Measurements from ENCODE around the gene TENM3.
A peak's percentile ranks its signal among the peaks of the same experiment; 100 is the strongest.

Gene TENM3

DNA sequence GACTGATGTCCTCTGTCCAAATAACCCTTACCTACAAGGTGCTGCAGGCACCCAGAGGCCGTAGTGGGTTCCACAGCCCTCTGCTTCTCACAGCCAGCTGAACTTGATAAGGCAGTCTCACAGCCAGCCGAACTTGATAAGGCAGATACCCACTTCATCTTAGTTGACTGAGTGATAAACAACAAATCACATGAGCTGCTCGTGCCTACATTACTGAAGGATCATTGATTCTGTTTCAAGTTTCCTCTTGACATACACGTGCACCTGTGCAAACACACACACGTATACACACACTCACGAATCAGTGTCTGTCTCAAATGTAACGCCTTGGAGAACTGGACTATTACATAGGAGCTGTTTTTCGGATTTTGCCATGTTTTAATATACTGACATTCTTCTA is 397.7 kb downstream of the TENM3 start (continued):
- no peak for TF ChIP-seq TCF4 (CRISPR knock-in tag; IDR thresholded peaks at IDR 0.05; ENCODE audit: borderline replicate concordance)

DNA sequence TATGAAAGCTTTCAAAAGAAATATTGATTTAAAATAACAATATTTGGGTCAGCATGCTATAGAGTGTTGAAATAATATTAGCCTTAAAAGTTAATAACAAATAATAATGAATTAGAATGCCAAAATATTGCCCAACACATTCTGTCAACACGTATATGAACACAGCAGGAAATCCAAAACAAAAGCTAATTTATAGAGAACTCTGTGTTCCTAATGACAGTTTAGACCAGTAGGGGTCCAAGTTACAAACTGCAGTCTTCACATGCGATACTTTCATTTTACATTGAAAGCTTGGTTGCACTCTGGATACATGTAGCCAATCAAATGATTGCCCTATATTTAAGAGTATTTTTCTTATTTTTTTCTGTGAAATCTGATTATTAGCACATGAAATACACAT is 399.6 kb downstream of the TENM3 start:
- TF ChIP-seq TCF4 (CRISPR knock-in tag; IDR thresholded peaks at IDR 0.05; ENCODE audit: borderline replicate concordance): no peak
- TF ChIP-seq ZNF565 (CRISPR knock-in tag; conservative IDR thresholded peaks at IDR 0.05; ENCODE audit: low read depth): no peak
- TF ChIP-seq, protein P1, sequence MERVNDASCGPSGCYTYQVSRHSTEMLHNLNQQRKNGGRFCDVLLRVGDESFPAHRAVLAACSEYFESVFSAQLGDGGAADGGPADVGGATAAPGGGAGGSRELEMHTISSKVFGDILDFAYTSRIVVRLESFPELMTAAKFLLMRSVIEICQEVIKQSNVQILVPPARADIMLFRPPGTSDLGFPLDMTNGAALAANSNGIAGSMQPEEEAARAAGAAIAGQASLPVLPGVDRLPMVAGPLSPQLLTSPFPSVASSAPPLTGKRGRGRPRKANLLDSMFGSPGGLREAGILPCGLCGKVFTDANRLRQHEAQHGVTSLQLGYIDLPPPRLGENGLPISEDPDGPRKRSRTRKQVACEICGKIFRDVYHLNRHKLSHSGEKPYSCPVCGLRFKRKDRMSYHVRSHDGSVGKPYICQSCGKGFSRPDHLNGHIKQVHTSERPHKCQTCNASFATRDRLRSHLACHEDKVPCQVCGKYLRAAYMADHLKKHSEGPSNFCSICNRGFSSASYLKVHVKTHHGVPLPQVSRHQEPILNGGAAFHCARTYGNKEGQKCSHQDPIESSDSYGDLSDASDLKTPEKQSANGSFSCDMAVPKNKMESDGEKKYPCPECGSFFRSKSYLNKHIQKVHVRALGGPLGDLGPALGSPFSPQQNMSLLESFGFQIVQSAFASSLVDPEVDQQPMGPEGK (CRISPR knock-in tag; IDR thresholded peaks at IDR 0.05; ENCODE audit: borderline replicate concordance): no peak
- TF ChIP-seq ISL1 (CRISPR knock-in tag; IDR thresholded peaks at IDR 0.05): no peak
- TF ChIP-seq ZFP30 (CRISPR knock-in tag; IDR thresholded peaks at IDR 0.05): no peak
- TF ChIP-seq OSR1 (CRISPR knock-in tag; IDR thresholded peaks at IDR 0.05): no peak
- ATAC-seq: peak; percentile 62

DNA sequence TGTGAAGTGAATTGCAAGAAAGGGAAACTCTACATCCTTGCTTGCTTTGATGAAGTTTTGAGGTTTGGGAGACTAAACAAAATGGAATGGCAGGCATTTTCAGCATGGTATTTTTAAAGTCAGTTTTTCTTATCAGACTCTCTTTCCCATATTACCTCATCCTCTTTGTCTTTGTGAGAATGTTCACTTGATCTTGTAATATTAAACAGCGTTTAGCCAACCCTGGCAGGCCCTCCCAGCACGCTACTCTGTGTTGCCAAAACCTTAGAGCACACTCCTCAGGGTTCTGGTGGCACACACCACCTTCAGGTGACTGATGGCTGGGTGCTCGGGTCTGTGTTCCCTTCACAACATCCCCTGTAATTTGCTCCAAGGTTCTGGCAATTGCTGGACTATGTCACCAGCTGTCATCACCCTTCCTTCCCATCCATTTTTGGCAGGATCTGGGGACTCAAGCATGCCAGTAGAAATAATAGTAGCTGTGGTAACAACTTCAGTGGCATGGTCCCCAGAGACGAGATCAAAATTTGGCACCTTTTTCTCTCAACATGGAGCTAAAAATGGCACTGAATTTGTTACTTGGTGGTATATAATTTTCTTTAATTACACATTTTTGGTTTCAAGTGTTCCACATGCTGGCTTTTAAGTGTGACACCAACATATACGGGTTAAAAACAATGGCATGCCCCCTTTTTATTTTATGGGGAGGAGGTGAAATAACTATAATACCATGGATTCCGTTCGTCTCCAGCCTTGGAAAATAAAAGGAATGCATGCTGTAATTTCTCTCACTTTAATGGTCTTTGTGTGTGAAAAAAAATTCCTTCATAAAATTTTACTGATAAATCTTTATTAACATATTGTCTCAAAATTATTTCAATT is 400.8 kb downstream of the TENM3 start:
- peak; percentile 86 for ATAC-seq
- TF ChIP-seq, protein P2, sequence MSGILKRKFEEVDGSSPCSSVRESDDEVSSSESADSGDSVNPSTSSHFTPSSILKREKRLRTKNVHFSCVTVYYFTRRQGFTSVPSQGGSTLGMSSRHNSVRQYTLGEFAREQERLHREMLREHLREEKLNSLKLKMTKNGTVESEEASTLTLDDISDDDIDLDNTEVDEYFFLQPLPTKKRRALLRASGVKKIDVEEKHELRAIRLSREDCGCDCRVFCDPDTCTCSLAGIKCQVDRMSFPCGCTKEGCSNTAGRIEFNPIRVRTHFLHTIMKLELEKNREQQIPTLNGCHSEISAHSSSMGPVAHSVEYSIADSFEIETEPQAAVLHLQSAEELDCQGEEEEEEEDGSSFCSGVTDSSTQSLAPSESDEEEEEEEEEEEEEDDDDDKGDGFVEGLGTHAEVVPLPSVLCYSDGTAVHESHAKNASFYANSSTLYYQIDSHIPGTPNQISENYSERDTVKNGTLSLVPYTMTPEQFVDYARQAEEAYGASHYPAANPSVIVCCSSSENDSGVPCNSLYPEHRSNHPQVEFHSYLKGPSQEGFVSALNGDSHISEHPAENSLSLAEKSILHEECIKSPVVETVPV (CRISPR knock-in tag; IDR thresholded peaks at IDR 0.05): no peak
- peak; percentile 58 for TF ChIP-seq ISL1 (CRISPR knock-in tag; IDR thresholded peaks at IDR 0.05)
- no peak for TF ChIP-seq GLIS3 (CRISPR knock-in tag; IDR thresholded peaks at IDR 0.05)
- TF ChIP-seq ZFP30 (CRISPR knock-in tag; IDR thresholded peaks at IDR 0.05): no peak
- no peak for TF ChIP-seq RARB (CRISPR knock-in tag; IDR thresholded peaks at IDR 0.05)
- no peak for TF ChIP-seq ESRRG (CRISPR knock-in tag; IDR thresholded peaks at IDR 0.05)

DNA sequence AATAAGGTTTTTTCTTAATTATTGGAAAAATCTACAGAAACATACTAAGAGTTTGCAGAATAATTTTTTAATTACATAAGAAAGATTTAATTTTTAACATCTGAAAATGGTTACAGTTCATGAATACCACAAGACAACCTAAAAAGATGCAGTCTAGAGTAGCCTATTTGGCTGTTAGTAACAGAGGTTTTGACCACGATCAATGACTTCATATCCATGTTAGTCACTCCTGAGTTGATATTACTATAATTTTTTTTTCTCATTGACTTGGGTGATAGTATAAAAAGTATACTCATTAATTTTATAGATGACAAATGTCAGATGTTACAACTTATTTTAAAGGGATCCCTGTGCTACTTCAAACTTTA is 401.5 kb downstream of the TENM3 start:
- ATAC-seq: peak; percentile 55
- TF ChIP-seq BACH2 (CRISPR knock-in tag; IDR thresholded peaks at IDR 0.05; ENCODE audit: borderline replicate concordance) (no peak), TOX (CRISPR knock-in tag; IDR thresholded peaks at IDR 0.05; ENCODE audit: borderline replicate concordance) (no peak)

DNA sequence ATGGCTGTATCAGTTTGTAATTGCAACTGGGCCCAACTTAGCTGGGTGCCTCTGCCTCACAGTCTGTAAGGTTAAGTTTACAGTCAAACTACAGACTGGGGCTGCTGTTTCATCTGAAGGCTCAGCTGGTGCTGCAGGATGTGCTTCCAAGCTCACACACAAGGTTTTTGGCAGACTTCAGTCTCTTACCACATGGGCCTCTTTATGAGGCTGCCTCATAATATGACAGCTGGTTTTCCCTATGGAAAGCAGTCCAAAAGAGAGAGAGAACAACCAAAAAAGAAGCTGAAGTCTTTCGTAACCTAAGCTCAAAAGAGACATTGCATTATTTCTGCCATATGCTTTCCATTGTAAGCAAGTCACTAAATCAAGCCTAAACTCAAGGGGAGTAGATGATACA is 402.3 kb downstream of the TENM3 start:
- no peak for ATAC-seq
- TF ChIP-seq, protein P3, sequence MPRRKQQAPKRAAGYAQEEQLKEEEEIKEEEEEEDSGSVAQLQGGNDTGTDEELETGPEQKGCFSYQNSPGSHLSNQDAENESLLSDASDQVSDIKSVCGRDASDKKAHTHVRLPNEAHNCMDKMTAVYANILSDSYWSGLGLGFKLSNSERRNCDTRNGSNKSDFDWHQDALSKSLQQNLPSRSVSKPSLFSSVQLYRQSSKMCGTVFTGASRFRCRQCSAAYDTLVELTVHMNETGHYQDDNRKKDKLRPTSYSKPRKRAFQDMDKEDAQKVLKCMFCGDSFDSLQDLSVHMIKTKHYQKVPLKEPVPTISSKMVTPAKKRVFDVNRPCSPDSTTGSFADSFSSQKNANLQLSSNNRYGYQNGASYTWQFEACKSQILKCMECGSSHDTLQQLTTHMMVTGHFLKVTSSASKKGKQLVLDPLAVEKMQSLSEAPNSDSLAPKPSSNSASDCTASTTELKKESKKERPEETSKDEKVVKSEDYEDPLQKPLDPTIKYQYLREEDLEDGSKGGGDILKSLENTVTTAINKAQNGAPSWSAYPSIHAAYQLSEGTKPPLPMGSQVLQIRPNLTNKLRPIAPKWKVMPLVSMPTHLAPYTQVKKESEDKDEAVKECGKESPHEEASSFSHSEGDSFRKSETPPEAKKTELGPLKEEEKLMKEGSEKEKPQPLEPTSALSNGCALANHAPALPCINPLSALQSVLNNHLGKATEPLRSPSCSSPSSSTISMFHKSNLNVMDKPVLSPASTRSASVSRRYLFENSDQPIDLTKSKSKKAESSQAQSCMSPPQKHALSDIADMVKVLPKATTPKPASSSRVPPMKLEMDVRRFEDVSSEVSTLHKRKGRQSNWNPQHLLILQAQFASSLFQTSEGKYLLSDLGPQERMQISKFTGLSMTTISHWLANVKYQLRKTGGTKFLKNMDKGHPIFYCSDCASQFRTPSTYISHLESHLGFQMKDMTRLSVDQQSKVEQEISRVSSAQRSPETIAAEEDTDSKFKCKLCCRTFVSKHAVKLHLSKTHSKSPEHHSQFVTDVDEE (CRISPR knock-in tag; IDR thresholded peaks at IDR 0.05): no peak
- TF ChIP-seq TCF4 (CRISPR knock-in tag; IDR thresholded peaks at IDR 0.05; ENCODE audit: borderline replicate concordance) (no peak), ZNF565 (CRISPR knock-in tag; conservative IDR thresholded peaks at IDR 0.05; ENCODE audit: low read depth) (no peak), SNAI2 (CRISPR knock-in tag; IDR thresholded peaks at IDR 0.05) (no peak), ZFP30 (CRISPR knock-in tag; IDR thresholded peaks at IDR 0.05) (no peak), CSDC2 (CRISPR knock-in tag; IDR thresholded peaks at IDR 0.05) (no peak), ZNF8 (CRISPR knock-in tag; IDR thresholded peaks at IDR 0.05) (no peak), ESRRG (CRISPR knock-in tag; IDR thresholded peaks at IDR 0.05) (no peak), OSR1 (CRISPR knock-in tag; IDR thresholded peaks at IDR 0.05) (no peak), ISL1 (CRISPR knock-in tag; IDR thresholded peaks at IDR 0.05) (no peak), GLIS3 (CRISPR knock-in tag; IDR thresholded peaks at IDR 0.05) (no peak), ARNTL (CRISPR knock-in tag; IDR thresholded peaks at IDR 0.05; ENCODE audit: borderline replicate concordance, low read depth) (no peak), PPARA (CRISPR knock-in tag; IDR thresholded peaks at IDR 0.05; ENCODE audit: borderline replicate concordance) (no peak)
- TF ChIP-seq, protein P2 (CRISPR knock-in tag; IDR thresholded peaks at IDR 0.05): no peak
- TF ChIP-seq, protein P1 (CRISPR knock-in tag; IDR thresholded peaks at IDR 0.05; ENCODE audit: borderline replicate concordance): no peak
